ENCODE measurements around the gene FHIT. TPM values are rescaled to one million over a fixed set of nuclear protein-coding genes. Genes with fewer than 3 reads are reported as not detected.

Gene FHIT
- total and polyA plus RNA-seq, 2 experiments from 2014 or later, result 0.22 to 0.90 TPM

DNA sequence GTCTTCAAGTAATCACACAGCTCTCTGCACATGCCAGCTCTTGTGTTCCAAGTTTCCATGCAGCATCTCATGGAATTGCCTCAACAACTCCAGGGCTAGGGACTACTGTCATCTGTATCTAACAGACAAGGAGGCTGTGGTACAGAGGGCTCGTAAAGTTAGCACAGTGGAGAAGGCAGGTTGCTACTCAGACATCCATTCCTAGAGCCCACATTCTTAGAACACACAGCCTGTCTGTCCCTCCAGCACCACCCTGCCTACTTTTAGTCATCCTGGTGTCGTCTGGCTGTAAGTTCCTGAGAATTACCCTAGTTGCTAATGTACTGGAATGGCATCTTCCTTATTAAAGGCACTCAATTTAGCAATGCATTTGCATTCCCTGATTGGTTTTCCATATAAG is 862.5 kb downstream of the FHIT start:
- Histone ChIP-seq H3K4me3 (no peak overlapping the region), H4K20me1 (ENCODE audit: insufficient read depth) (no peaks in the 10 kb centered on the region; the same call in 1 of the 2 replicates), H3K27ac (no peak overlapping the region), H3F3A (ENCODE audit: insufficient read depth) (no peaks in the 10 kb centered on the region), H3K9me3 (ENCODE audit: low read depth) (no peaks in the 10 kb centered on the region), H3K27me3 (replicated peaks; ENCODE audit: insufficient read depth) (no peaks in the 10 kb centered on the region), H3K79me2 (ENCODE audit: insufficient read depth) (no peaks in the 10 kb centered on the region), H3K36me3 (ENCODE audit: low read depth) (no peaks in the 10 kb centered on the region), H3K4me2 (ENCODE audit: unreplicated experiment) (no peak overlapping the region), H2AFZ (no peak overlapping the region), H3K9me2 (ENCODE audit: insufficient read depth) (no peaks in the 10 kb centered on the region), H3K4me1 (ENCODE audit: insufficient read depth) (no peaks in the 10 kb centered on the region), H3K9ac (no peak overlapping the region)
- TF ChIP-seq EZH2phosphoT487 (IDR thresholded peaks at IDR 0.05; ENCODE audit: insufficient read depth, low read depth) (no peak), EZH2 (IDR thresholded peaks at IDR 0.05; ENCODE audit: insufficient read depth, poor library complexity, severe bottlenecking) (no peak)
- 32 to 34% methylated on average over 2 of the region's 2 CpGs for WGBS, 2 experiments (ENCODE audit: low coverage in 1 of 2, low lambda C conversion rate in 2 of 2, missing lambda C conversion rate in 2 of 2)
- DNase-seq, result no peak
- in situ Hi-C loops (cut with MboI), result no loop called here

DNA sequence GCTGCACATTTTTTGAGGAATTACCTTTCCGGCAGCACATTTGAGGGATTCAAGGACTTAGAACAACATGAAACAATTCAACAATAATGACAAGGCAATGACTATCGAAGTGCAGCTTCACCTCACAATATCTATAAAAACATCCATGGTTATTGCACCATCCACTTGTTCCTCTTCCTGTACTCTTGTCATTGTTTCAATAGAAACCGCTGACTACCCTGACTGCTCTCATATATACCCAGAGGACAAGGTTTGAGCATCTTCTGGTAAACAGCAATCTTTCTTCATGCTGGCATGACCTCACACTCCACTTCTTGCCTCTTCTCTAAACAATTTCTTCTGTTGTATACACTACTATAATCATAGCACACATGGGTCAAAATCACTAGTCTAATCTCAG is 864.9 kb downstream of the FHIT start:
- Histone ChIP-seq H3K9me2 (ENCODE audit: insufficient read depth) (no peaks in the 10 kb centered on the region), H3K36me3 (ENCODE audit: low read depth) (no peaks in the 10 kb centered on the region), H3K9ac (no peak overlapping the region), H3K4me3 (no peak overlapping the region), H3K9me3 (ENCODE audit: low read depth) (no peaks in the 10 kb centered on the region), H4K20me1 (ENCODE audit: insufficient read depth) (no peaks in the 10 kb centered on the region; the same call in 1 of the 2 replicates), H3F3A (ENCODE audit: insufficient read depth) (no peaks in the 10 kb centered on the region), H3K79me2 (ENCODE audit: insufficient read depth) (no peaks in the 10 kb centered on the region), H2AFZ (no peak overlapping the region), H3K27ac (no peak overlapping the region), H3K4me1 (ENCODE audit: insufficient read depth) (no peaks in the 10 kb centered on the region), H3K27me3 (replicated peaks; ENCODE audit: insufficient read depth) (no peaks in the 10 kb centered on the region), H3K4me2 (ENCODE audit: unreplicated experiment) (no peak overlapping the region)
- 63 to 66% methylated on average over 3 of the region's 3 CpGs for WGBS, 2 experiments (ENCODE audit: low coverage in 1 of 2, low lambda C conversion rate in 2 of 2, missing lambda C conversion rate in 2 of 2)
- no peak for DNase-seq
- TF ChIP-seq EZH2phosphoT487 (IDR thresholded peaks at IDR 0.05; ENCODE audit: insufficient read depth, low read depth) (no peak), EZH2 (IDR thresholded peaks at IDR 0.05; ENCODE audit: insufficient read depth, poor library complexity, severe bottlenecking) (no peak)
- in situ Hi-C loops (cut with MboI), result no loop called here

DNA sequence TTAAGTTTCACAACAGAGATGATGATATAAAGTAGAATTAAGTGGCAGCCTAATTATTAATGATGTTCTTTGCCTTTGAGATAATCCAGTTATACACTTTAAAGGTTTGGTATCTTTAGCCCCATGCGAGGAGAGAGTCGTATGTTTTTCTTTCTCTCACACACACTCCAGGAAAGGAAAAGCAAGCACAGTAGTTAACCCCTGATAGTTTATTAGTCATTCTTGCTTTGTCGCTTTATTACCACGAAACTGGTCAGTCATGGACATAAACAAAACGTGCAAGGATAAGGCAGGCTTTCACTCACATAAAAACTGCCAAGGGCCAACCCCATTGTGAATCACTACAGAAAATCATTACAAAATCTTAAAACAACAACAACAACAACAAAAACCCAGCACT is 866.9 kb downstream of the FHIT start:
- WGBS, 2 experiments (ENCODE audit: low coverage in 1 of 2, low lambda C conversion rate in 2 of 2, missing lambda C conversion rate in 2 of 2), result 42 to 46% methylated on average over 5 of the region's 5 CpGs

GRCh38 chr3:60383345-60383744 is 867.9 kb downstream of the FHIT start:
- no peaks in the 10 kb centered on the region for H3K9me3 ChIP-seq (ENCODE audit: low read depth)
- 37% methylated on average over 2 of the region's 2 CpGs for WGBS, 2 experiments (ENCODE audit: low coverage in 1 of 2, low lambda C conversion rate in 2 of 2, missing lambda C conversion rate in 2 of 2)
- H3K27me3 ChIP-seq (replicated peaks; ENCODE audit: insufficient read depth), result no peaks in the 10 kb centered on the region
- H3K4me2 ChIP-seq (ENCODE audit: unreplicated experiment), result no peak overlapping the region
- in situ Hi-C loops (cut with MboI), result no loop called here
- H3K9me2 ChIP-seq (ENCODE audit: insufficient read depth), result no peaks in the 10 kb centered on the region
- H3K27ac ChIP-seq, result no peak overlapping the region
- no peaks in the 10 kb centered on the region for H3F3A ChIP-seq (ENCODE audit: insufficient read depth)
- H3K4me1 ChIP-seq (ENCODE audit: insufficient read depth), result no peaks in the 10 kb centered on the region
- no peak for TF ChIP-seq EZH2phosphoT487 (IDR thresholded peaks at IDR 0.05; ENCODE audit: insufficient read depth, low read depth)
- no peak for TF ChIP-seq EZH2 (IDR thresholded peaks at IDR 0.05; ENCODE audit: insufficient read depth, poor library complexity, severe bottlenecking)
- H3K79me2 ChIP-seq (ENCODE audit: insufficient read depth), result no peaks in the 10 kb centered on the region
- H3K4me3 ChIP-seq, result no peak overlapping the region
- DNase-seq, result no peak
- no peaks in the 10 kb centered on the region for H4K20me1 ChIP-seq (ENCODE audit: insufficient read depth)
- H3K9ac ChIP-seq, result no peak overlapping the region
- H3K36me3 ChIP-seq (ENCODE audit: low read depth), result no peaks in the 10 kb centered on the region
- no peak overlapping the region for H2AFZ ChIP-seq

More for the DNA sequence above, 866.9 kb downstream of the FHIT start:
- H4K20me1 ChIP-seq (ENCODE audit: insufficient read depth), result no peaks in the 10 kb centered on the region
- no peaks in the 10 kb centered on the region for H3K9me2 ChIP-seq (ENCODE audit: insufficient read depth)
- H3K4me1 ChIP-seq (ENCODE audit: insufficient read depth), result no peaks in the 10 kb centered on the region
- no peak overlapping the region for H2AFZ ChIP-seq
- no peaks in the 10 kb centered on the region for H3F3A ChIP-seq (ENCODE audit: insufficient read depth)
- H3K36me3 ChIP-seq (ENCODE audit: low read depth), result no peaks in the 10 kb centered on the region
- H3K27me3 ChIP-seq (replicated peaks; ENCODE audit: insufficient read depth), result no peaks in the 10 kb centered on the region
- H3K9me3 ChIP-seq (ENCODE audit: low read depth), result no peaks in the 10 kb centered on the region
- in situ Hi-C loops (cut with MboI), result no loop called here
- no peak overlapping the region for H3K4me2 ChIP-seq (ENCODE audit: unreplicated experiment)
- no peak overlapping the region for H3K27ac ChIP-seq
- H3K9ac ChIP-seq, result no peak overlapping the region
- no peak for DNase-seq
- H3K79me2 ChIP-seq (ENCODE audit: insufficient read depth), result no peaks in the 10 kb centered on the region
- TF ChIP-seq EZH2 (IDR thresholded peaks at IDR 0.05; ENCODE audit: insufficient read depth, poor library complexity, severe bottlenecking), result no peak
- TF ChIP-seq EZH2phosphoT487 (IDR thresholded peaks at IDR 0.05; ENCODE audit: insufficient read depth, low read depth), result no peak
- H3K4me3 ChIP-seq, result no peak overlapping the region

DNA sequence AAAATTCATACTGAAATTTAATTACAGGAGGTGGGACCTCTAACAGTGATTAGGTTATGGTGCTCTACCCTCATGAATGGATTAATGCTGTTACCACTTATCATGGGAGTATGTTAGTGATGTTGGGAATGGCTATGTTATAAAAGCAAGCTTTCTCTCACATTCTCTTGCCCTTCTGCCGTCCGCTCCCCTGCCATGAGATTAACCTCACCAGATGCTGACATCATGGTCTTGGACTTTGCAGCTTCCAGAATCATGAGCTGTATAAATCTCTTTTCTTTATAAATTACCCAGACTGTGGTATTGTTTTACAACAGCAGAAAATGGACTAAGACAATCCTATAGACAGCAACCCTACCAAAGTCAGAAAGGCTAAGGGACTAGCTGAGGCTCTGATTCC is 884.8 kb downstream of the FHIT start:
- 67 to 77% methylated on average over 2 of the region's 2 CpGs for WGBS, 2 experiments (ENCODE audit: low coverage in 1 of 2, low lambda C conversion rate in 2 of 2, missing lambda C conversion rate in 2 of 2)

More for the DNA sequence above, 884.8 kb downstream of the FHIT start:
- H3K4me3 ChIP-seq, result no peak overlapping the region
- no peaks in the 10 kb centered on the region for H4K20me1 ChIP-seq (ENCODE audit: insufficient read depth)
- H3K79me2 ChIP-seq (ENCODE audit: insufficient read depth), result no peaks in the 10 kb centered on the region
- no peak overlapping the region for H2AFZ ChIP-seq
- H3K4me1 ChIP-seq (ENCODE audit: insufficient read depth), result peaks cover 7% of the 10 kb centered on the region; the same call in 1 of the 2 replicates
- H3K9ac ChIP-seq, result no peak overlapping the region
- H3F3A ChIP-seq (ENCODE audit: insufficient read depth), result no peaks in the 10 kb centered on the region
- no peaks in the 10 kb centered on the region for H3K27me3 ChIP-seq (replicated peaks; ENCODE audit: insufficient read depth)
- H3K9me2 ChIP-seq (ENCODE audit: insufficient read depth), result no peaks in the 10 kb centered on the region
- no peaks in the 10 kb centered on the region for H3K9me3 ChIP-seq (ENCODE audit: low read depth)
- in situ Hi-C loops (cut with MboI), result no loop called here
- no peak overlapping the region for H3K4me2 ChIP-seq (ENCODE audit: unreplicated experiment)
- no peak overlapping the region for H3K27ac ChIP-seq
- no peaks in the 10 kb centered on the region for H3K36me3 ChIP-seq (ENCODE audit: low read depth)
- no peak for DNase-seq
- no peak for TF ChIP-seq EZH2phosphoT487 (IDR thresholded peaks at IDR 0.05; ENCODE audit: insufficient read depth, low read depth)
- TF ChIP-seq EZH2 (IDR thresholded peaks at IDR 0.05; ENCODE audit: insufficient read depth, poor library complexity, severe bottlenecking), result no peak

Data from GM23248 (cell line).